ENCODE results near the gene DPP8.

The DPP8 gene

DNA sequence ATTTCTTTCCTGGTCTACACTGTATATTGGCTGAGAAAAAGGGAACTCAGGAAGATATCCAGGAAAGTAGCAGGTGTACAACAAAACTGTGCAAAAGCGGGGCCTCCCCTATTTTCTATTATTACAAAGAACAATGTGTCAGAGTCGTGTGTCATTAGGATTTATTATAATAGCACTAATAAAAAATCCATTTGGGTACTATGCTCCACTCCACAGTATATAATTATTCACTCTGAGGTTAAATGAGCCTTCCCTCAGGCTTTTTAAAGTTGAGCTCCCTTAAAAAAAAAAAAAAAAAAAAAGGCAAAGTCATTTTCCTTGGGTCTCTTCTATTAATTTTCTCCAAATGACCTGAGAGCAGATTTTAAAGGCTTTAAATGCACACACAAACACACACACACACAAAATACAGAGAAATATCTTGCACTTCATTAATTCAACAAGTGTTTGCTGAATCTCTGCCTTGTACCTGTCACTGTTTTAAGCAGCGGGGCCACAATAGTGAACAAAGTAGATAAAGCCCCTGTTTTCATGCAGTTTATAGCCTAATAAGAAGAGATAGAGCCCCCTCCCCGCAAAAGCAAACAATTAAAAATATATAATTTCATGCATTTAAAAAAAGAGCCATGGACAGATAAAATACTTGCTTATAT is 1.3 kb upstream of the DPP8 start (continued):
- TF ChIP-seq ZBTB11 (tag by site-specific recombination; conservative IDR thresholded peaks at IDR 0.05; ENCODE audit: low read depth) (no peak), ZNF423 (tag by site-specific recombination; IDR thresholded peaks at IDR 0.05) (no peak), ZNF112 (tag by site-specific recombination; IDR thresholded peaks at IDR 0.05) (no peak), ZSCAN4 (tag by site-specific recombination; IDR thresholded peaks at IDR 0.05) (peak; percentile 27), ZNF133 (tag by site-specific recombination; IDR thresholded peaks at IDR 0.05) (no peak), SCRT2 (tag by site-specific recombination; IDR thresholded peaks at IDR 0.05) (peak; percentile 91), REPIN1 (tag by site-specific recombination; IDR thresholded peaks at IDR 0.05; ENCODE audit: low read depth) (no peak), ZNF596 (tag by site-specific recombination; IDR thresholded peaks at IDR 0.05) (no peak), KLF8 (tag by site-specific recombination; IDR thresholded peaks at IDR 0.05) (no peak), HOXC10 (CRISPR knock-in tag; IDR thresholded peaks at IDR 0.05) (no peak), ZNF324 (tag by site-specific recombination; IDR thresholded peaks at IDR 0.05) (no peak), SP7 (tag by site-specific recombination; IDR thresholded peaks at IDR 0.05) (peak; percentile 95), ZNF544 (tag by site-specific recombination; IDR thresholded peaks at IDR 0.05) (no peak), PRDM10 (tag by site-specific recombination; IDR thresholded peaks at IDR 0.05) (0 out of 2 replicates have a peak, but pooled peaks have one; percentile 6), MEIS1 (CRISPR knock-in tag; IDR thresholded peaks at IDR 0.05; ENCODE audit: borderline replicate concordance) (no peak), SP2 (tag by site-specific recombination; IDR thresholded peaks at IDR 0.05) (no peak)
- TF ChIP-seq, protein P1, sequence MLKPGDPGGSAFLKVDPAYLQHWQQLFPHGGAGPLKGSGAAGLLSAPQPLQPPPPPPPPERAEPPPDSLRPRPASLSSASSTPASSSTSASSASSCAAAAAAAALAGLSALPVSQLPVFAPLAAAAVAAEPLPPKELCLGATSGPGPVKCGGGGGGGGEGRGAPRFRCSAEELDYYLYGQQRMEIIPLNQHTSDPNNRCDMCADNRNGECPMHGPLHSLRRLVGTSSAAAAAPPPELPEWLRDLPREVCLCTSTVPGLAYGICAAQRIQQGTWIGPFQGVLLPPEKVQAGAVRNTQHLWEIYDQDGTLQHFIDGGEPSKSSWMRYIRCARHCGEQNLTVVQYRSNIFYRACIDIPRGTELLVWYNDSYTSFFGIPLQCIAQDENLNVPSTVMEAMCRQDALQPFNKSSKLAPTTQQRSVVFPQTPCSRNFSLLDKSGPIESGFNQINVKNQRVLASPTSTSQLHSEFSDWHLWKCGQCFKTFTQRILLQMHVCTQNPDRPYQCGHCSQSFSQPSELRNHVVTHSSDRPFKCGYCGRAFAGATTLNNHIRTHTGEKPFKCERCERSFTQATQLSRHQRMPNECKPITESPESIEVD (tag by site-specific recombination; IDR thresholded peaks at IDR 0.05): peak; percentile 22; the same call in 1 of the 2 replicates
- TF ChIP-seq, protein P2, sequence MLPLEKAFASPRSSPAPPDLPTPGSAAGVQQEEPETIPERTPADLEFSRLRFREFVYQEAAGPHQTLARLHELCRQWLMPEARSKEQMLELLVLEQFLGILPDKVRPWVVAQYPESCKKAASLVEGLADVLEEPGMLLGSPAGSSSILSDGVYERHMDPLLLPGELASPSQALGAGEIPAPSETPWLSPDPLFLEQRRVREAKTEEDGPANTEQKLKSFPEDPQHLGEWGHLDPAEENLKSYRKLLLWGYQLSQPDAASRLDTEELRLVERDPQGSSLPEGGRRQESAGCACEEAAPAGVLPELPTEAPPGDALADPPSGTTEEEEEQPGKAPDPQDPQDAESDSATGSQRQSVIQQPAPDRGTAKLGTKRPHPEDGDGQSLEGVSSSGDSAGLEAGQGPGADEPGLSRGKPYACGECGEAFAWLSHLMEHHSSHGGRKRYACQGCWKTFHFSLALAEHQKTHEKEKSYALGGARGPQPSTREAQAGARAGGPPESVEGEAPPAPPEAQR (tag by site-specific recombination; IDR thresholded peaks at IDR 0.05): no peak
